ENCODE results near the gene MCF2L. TPM values are rescaled to one million over a fixed set of nuclear protein-coding genes. Genes with fewer than 3 reads are reported as not detected.
A peak's percentile ranks its signal among the peaks of the same experiment; 100 is the strongest.

MCF2L gene
- total and polyA plus RNA-seq, 2 experiments from 2014 or later, result 4.8 to 25.6 TPM

GRCh38 chr13:112996671-112997091 is 27.7 kb downstream of the MCF2L start (continued):
- no peak for TF ChIP-seq ZNF462 (CRISPR knock-in tag; IDR thresholded peaks at IDR 0.05)
- no peak for TF ChIP-seq NANOG (IDR thresholded peaks at IDR 0.05; ENCODE audit: borderline replicate concordance)
- TF ChIP-seq EZH2phosphoT487 (IDR thresholded peaks at IDR 0.05; ENCODE audit: unreplicated experiment), result no peak
- no peak for TF ChIP-seq STAT1 (IDR thresholded peaks at IDR 0.05; ENCODE audit: unreplicated experiment)

DNA sequence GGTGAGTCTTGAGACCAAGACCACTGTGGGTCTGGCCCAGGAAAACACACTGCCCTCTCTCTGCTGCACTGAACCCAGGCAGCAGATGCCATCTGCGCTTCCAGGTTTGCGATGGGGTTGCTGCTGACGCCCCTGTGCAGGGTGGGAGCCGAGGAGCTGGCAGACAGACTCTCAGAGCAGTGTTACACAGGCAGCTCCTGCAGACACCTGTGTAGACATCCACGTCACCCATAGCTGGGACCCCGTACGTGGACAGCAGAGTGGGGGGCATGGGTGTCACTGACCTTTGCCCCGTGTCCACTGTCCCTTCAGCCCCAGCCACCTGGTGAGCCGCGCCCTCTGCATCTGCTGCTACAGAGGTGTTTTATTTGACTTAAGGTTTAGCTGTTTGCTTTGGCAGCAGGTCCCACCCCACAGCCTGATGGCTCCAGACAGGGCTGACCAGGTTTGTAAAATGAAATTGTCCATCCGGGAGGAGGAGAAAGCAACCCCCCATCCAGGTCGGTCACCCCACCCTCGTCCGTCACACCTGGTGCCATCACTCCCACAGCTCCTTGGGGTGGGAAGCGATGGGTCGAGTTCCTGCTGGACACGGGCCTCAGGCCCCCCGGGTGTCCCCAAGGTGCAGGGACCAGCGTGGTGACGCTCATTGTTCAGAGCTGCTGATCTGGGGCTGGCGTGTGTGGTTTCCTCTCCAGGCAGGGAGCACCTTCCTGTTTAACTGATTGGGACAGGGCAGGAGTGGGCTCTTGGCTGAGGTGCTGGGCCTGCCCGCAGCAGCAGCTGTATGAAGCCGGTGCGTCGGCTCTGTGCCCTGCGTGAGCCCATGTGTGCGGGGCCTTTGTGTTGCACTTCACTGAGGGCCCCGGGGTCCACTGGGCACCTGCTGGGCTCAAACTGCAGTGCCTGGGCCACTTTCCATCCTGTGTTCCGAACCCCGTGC is 28.4 kb downstream of the MCF2L start:
- H2AFZ ChIP-seq, result no peak overlapping the region
- no peaks in the 10 kb centered on the region for H3K27me3 ChIP-seq (ENCODE audit: insufficient read depth)
- H3K36me3 Mint-ChIP-seq (ENCODE audit: low read depth), result no peaks in the 10 kb centered on the region
- no peak overlapping the region for H3K27ac ChIP-seq (ENCODE audit: low read depth)
- H3K9me2 ChIP-seq (ENCODE audit: insufficient read depth), result no peaks in the 10 kb centered on the region
- H3K36me3 ChIP-seq (ENCODE audit: insufficient read depth), result no peaks in the 10 kb centered on the region
- ATAC-seq, result no peak
- H3K27ac Mint-ChIP-seq, result 0 out of 2 replicates have a peak overlapping the region, but pooled peaks have one; percentile 71
- no peak overlapping the region for H3K4me2 ChIP-seq
- H3K27me3 Mint-ChIP-seq (ENCODE audit: insufficient read depth, low read depth, poor library complexity), result peaks cover 12% of the 10 kb centered on the region
- no peak for DNase-seq (ENCODE audit: low spot score)
- no peaks in the 10 kb centered on the region; the same call in 2 of the 3 replicates for H3K9me3 Mint-ChIP-seq
- H4K20me1 ChIP-seq (replicated peaks; ENCODE audit: insufficient read depth), result no peaks in the 10 kb centered on the region
- peaks cover 7% of the 10 kb centered on the region; the same call in 1 of the 3 replicates for H3K4me1 Mint-ChIP-seq
- H3K79me2 ChIP-seq (replicated peaks; ENCODE audit: insufficient read depth), result no peaks in the 10 kb centered on the region
- H3K4me3 Mint-ChIP-seq, result no peak overlapping the region; the same call in 2 of the 3 replicates
- no peak overlapping the region for H3K4me3 ChIP-seq
- H3F3A ChIP-seq (replicated peaks; ENCODE audit: low read depth), result no peaks in the 10 kb centered on the region
- no peaks in the 10 kb centered on the region for H3K4me1 ChIP-seq (ENCODE audit: insufficient read depth)
- no peak for TF ChIP-seq ZNF331 (CRISPR knock-in tag; IDR thresholded peaks at IDR 0.05; ENCODE audit: low read depth)
- TF ChIP-seq, protein P1, sequence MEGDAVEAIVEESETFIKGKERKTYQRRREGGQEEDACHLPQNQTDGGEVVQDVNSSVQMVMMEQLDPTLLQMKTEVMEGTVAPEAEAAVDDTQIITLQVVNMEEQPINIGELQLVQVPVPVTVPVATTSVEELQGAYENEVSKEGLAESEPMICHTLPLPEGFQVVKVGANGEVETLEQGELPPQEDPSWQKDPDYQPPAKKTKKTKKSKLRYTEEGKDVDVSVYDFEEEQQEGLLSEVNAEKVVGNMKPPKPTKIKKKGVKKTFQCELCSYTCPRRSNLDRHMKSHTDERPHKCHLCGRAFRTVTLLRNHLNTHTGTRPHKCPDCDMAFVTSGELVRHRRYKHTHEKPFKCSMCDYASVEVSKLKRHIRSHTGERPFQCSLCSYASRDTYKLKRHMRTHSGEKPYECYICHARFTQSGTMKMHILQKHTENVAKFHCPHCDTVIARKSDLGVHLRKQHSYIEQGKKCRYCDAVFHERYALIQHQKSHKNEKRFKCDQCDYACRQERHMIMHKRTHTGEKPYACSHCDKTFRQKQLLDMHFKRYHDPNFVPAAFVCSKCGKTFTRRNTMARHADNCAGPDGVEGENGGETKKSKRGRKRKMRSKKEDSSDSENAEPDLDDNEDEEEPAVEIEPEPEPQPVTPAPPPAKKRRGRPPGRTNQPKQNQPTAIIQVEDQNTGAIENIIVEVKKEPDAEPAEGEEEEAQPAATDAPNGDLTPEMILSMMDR (conservative IDR thresholded peaks at IDR 0.05; ENCODE audit: low read depth in 2 of 2), result no peak
